Loucy (cell line): ENCODE measurements around the gene AQP5.

Experiments used
- CTCF ChIP-seq: fragments of 200-600 bp; sonication (generic); conservative IDR thresholded peaks from 2 replicates; pipeline ENCODE4 v1.5.1; 2014; ENCODE audit warnings: mild to moderate bottlenecking, antibody characterized with exemption, low read length
- EZH2phosphoT487 ChIP-seq: fragments of 200-600 bp; IDR thresholded peaks from 2 replicates; pipeline ENCODE4 v1.6.1; 2018; ENCODE audit warnings: antibody characterized with exemption, mild to moderate bottlenecking, moderate library complexity, borderline replicate concordance

GRCh38 chr12:49929581-49929980 is 32.1 kb upstream of the AQP5 start:
- TF ChIP-seq CTCF (no peak), EZH2phosphoT487 (no peak)
